Renal cortex interstitium (tissue), 15 donors: ENCODE results near the gene ADAM20. TPM values are rescaled to one million over a fixed set of nuclear protein-coding genes. Genes with fewer than 3 reads are reported as not detected.
"Not testable (repeated sequence)": the region's sequence is repeated elsewhere in the genome, so short reads cannot be mapped to it uniquely, and the experiment has no call there.

ENCODE experiments used
- DNase-seq, 11 donors: peaks; one replicate each; pipeline ENCODE4 v3.0.0-alpha.2; 2013; ENCODE audit warnings: low read depth in 9 of 11, low spot score in 4 of 11; ENCODE audit errors: extremely low read depth in 1 of 11
- long read RNA-seq, 16 experiments: transcript quantifications; one replicate each; lab custom pipeline, GENCODE V29; 2026
- polyA plus RNA-seq, 3 donors: library from polyadenylated mRNA; unstranded; fragments of 120-200 nt; gene quantifications; one replicate each; pipeline ENCODE4 v1.2.1, GENCODE V29; 2013; ENCODE audit not compliant: insufficient read length in 3 of 3

Gene ADAM20
- under 1 TPM; 0.07 to 0.18 (median 0.11) TPM for polyA plus RNA-seq
- long read RNA-seq, donor 1 = 0 reads
- long read RNA-seq, donor 2 = 0 reads
- long read RNA-seq, donor 3 = 0 reads
- long read RNA-seq, donor 4 = 0 reads
- long read RNA-seq, donor 5 = 0 reads
- long read RNA-seq, donor 6 = 0 reads
- long read RNA-seq, donor 7 = 0 reads
- long read RNA-seq, donor 8 = 0 reads
- long read RNA-seq, donor 9 = 0 reads
- long read RNA-seq, donor 10 = 0 reads
- long read RNA-seq, donor 11 = 0 reads
- long read RNA-seq, donor 12 = 0 reads
- long read RNA-seq, donor 13 = 0 reads
- long read RNA-seq, donor 14 = 0 reads
- long read RNA-seq, donor 15 = 0 reads
- long read RNA-seq, donor 16 = 0 reads

DNA sequence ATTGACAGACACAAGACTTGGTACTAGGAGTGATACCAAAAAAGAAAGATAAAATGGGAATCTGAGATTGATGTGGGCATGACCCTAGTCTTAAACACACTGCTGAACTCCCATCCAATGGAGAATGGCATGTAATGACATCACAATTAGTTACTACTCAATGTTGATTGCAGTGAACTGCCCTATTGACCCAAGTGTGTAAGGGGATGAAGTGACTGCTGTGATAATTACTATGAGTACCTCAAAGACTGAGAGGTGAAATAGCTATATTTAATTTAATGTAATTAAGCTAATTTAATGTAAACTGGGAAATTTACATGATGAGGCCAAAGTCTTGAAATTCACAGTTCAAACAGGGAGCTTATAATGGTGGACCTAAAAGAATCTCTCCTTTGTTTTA is at the start of gene ADAM20:
TSS of gene ADAM20 (minus strand) at position 101 of the 400 bp plus-strand sequence. CDS start 10,247 bp downstream, outside the sequence.
- no peak for DNase-seq

DNA sequence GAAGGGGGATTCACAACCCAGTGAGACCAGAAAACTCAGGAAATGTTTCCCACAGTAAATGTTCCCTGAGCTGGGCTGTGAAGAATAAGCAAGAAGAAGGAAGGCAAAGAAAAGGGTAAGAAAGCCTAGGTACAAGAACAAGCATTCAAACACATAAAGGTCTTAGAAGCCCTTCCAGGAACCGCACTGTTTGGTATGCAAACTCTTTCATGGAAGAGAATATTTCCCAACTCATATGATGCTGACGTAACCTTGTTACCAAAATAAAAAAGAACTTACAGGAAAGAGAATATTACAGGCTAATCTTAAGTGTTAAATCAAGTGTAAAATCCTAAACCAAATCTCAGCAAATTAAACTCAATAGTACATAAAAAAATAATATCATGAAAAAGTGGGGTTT is 42.1 kb upstream of the ADAM20 start:
- no peak for DNase-seq

DNA sequence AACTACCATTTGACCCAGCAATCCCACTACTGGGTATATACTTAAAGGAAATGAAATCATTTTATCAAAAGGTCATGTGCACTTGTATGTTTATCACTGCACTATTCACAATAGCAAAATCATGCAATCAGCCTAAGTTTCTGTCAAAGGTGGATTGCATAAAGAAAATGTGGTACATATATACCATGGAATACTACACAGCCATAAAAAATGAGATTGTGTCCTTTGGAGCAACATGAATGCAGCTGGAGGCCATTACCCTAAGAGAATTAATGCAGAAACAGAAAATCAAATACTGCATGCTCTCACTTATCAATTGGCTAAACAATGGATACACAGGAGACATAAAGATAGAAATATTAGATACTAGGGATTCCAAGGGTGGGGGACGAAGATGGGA is 38.2 kb upstream of the ADAM20 start:
- no peak for DNase-seq

DNA sequence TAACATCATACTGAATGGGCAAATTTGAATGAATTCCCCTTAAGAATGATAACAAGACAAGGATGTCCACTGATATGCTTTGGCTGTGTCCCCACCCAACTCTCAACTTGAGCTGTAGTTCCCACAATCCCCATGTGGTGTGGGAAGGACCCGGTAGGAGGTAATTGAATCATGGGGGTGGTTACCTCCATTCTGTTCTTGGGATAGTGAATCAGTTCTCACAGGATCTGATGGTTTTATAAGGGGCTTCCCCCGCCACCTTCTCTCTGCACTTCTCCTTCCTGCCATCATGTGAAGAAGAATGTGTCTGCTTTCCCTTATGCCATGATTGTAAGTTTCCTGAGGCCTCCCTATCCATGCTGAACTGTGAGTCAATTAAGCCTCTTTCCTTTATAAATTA is 36.3 kb upstream of the ADAM20 start:
- DNase-seq = no peak

DNA sequence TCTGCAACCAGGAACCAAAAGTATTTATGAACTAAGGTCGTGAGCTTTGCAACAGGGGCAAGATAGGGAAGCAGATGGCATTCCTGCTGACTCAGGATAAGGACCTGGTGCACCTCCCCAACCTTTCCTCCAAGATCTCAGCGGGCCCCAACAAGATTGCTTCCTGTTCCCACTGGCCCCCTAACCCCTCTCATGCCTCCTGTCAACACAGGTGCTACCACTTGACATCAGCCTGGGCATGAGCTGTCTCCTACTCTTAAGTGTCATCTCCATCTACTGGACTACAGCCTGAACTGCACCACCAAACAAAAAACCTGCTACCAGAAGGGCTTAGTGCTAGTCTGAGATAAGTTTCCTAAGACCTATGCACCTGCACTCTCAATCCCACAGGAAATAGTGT is 33.0 kb upstream of the ADAM20 start:
- no peak for DNase-seq

DNA sequence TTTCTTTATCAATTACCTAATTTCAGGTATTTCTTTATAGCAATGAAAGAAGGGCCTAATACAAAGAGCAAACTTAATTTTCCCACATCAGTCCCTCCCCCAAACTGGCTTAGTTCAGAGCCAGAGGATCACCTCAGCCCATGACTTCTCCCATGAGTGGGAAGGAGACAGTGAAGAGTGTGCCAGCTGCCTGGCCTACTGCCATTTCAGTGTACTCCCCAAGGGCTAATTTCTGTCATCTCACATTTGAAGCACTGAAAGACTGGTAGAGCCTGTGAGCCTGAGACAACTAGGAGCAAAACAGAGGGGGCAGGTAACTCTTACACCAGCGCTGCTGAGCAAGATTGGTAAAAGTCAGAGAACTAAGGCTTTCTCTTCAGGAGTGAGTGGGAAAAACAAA is 29.1 kb upstream of the ADAM20 start:
- no peak for DNase-seq

DNA sequence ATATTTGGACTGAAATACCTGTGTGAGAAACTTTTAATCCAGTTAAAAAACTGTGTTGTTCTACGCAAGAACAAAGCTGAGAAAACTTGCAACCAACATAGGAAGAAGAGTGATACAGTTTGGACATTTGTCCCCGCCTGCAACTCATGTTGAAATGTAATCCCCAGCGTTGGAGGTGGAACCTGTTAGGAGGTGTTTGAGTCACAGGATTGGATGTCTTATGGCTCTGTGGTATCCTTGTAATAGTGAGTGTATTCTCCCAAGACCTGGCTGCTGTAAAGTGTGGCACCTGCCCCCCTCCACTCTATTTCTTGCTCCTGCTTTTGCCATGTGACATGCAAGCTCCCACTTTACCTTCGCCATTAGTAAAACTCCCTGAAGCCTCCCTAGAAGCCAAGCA is 28.6 kb upstream of the ADAM20 start:
- DNase-seq = no peak

DNA sequence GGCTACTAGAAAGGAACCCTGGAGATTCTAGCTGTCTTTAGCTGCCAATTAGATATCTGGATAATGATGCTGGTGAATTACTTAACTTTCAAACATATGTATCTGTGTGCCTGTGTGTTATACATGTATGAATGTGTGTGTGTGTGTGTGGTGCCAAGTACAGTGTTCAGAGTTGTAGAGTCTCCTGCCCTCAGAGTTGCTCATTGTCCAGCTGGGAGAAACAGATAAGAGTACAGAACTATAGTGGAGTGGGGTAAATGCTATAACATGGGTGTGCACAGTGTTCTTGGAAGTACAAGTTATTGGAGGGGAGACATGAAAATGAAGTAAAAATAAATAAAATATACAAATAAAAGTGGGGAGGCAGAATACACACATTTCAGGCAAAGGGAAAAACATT is 23.6 kb upstream of the ADAM20 start:
- DNase-seq = no peak

DNA sequence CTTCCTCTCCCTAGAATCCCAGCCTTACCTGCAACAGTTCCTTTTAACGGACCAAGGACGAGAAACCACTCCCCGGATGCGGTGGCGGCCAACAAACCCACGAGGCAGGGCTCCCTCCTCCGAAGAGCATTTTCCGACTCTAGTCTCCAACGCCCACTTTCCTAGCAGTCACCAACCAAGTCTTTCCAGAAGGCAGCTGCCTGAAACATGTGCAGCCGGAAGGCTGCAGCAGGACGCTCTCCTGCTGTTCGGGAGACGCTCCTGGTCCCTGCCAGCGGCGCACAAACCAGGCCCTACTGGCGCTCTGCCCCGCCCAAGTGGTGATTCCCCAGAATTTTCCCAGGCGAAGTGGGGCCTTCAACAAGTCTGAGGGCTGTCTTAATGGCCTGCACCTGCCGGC is 21.1 kb upstream of the ADAM20 start:
- DNase-seq = no peak

DNA sequence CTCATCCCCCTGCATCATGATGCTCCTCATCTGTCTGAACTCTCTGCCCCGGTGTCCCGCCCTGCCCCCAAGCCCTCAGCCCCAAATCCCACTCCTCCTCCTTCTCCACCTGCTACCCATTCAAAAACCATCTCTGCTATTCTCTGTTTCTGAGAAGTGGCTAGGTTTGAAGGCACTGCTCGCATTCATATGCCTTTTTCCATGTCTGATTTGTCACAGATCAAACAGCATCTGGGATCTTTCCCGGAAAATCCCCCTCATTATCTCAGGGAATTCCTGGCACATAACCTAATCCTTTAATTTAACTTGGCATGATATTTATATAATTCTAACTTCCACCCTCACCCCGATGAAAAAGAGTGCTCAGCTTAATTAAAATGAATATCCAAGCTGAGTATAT is 3.3 kb upstream of the ADAM20 start:
- DNase-seq = no peak

DNA sequence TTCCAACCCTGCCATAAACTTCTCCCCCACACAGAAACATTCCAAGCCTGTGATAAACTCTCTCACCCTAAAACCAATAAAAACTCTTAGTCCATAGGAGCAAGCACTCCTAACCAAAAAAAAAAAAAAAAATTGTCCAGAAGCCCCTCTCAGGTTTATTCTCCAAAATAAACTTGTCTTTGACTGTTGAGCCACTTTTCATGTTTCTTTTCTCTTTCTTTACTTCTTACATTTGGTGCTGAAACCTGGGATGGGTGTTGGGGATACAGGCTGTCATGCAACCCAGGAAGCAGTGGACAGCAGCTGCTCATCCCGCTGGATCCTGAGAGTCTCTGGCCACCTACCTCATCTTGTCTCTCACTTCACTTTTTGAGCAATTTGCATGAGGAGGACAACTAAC is 2.0 kb upstream of the ADAM20 start:
- no peak for DNase-seq

DNA sequence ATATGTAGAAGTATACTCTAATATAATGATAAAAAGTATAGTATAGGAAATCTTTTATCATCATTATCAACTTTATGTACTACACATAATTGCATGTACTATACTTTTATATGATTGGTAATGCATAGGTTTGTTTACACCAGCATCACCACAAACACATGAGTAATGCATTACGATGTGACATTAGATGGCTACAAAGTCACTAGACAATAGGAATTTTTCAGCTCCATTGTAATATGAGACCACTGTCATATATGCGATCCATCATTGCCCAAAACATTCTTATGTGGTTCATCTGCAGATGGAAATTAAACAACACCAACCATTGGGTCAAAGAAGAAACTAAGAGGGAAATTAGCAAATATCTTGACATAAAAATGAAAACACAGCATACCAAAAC is 4.4 kb downstream of the ADAM20 start:
- no peak for DNase-seq

DNA sequence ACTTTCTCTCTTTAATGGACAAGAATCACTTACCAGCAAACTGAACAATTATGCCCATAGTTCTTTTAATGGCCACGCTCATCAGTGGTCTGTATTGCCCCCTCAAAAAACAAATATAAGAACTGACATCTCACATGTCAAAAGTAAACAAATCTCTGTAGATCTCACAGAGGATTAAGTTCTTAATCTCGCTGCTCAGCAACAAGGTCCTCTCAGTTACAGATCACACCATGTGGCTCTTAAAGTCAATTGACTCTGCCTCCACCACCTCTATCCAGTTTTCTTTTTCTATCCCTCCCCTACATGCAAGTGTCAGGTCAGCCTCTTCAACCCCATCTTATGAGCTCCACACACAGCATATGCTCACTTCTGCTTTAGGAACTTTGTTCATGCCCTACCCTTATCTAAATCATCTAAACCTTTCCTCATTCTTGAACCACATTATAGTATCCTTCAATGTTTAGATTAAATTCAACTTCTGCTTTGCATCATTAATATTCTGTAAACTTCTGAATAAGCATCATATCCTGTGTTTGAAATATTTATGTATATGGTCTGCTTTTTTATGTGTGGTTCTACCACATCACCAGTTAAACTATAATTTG is 7.2 kb downstream of the ADAM20 start:
- DNase-seq = no peak

DNA sequence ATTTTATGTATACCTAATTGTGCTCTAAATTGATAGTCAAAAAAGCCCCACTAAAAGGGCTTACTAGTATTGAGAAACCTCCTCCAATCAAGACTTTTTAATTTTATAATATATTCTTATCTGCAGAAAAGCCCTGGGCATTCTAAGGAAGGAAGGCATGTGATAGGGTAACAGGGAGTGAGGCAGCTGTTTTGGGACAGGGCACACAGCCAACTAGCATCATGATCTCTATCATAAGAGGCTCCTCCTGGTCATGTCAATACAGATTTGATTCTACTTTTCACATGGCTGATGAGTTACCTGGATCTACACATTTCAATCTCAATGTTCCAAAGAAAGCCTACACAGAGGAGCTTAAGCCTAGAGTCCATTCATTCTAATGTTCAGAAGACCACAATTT is 9.1 kb downstream of the ADAM20 start:
- no peak for DNase-seq

DNA sequence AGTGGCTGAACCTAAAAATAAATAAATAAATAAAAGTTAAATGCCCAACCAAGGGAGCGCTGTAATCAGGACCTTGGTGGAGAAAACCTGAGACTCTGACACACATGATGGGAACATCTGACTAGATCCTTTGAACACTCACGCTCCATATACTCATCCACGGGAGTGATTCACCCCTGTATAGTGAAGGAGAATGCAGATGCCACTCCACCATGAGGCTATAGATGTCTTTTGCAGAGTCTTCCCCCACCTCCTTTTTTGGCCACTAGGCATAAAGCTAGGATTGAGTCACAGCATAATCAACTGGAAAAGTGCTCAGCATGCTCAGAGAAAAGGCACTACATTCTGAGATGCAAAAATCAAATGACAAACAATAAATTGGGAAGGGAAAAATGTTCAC is 19.0 kb downstream of the ADAM20 start:
- DNase-seq = no peak

DNA sequence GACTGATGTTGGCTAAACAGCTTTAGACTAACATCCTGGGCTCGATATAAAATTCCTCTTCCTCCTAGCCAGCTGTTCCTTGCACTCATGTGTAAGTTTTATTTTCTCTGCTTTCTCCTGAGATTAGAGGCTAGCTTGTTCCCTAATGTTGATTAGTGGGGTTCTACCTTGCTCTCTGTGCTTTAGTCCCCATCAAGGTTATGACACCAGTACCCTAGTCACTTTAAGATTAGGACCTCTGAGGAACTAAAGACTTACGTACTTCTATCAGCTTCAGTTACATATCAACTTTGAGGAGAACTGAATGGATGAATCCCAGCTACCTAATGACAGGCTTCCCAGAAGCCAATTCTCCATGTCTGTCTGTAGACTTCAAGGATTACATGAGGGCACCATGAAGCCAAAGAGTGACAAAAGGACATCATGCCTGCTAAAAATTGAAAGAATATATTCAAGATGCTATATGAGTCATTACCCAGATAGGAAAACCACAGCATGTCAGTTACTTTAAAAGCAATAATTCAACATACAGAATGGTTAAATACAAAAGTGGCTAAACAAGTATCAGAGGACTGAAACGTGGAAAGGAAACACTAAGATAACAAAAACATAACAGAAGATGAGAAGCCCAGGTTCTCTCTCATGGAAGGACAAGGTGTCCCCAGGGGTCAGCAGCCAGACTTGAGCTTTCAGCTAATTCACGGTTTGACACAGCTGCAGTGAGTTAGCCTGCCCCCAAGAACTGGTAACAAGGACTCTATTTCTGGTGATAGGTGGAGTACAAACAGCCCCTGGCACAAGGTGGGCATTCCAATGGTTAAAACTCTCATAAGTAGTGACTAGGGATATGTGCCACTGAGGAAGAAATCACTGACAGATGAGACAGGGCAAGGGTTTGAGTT is 20.4 kb downstream of the ADAM20 start:
- DNase-seq = no peak

DNA sequence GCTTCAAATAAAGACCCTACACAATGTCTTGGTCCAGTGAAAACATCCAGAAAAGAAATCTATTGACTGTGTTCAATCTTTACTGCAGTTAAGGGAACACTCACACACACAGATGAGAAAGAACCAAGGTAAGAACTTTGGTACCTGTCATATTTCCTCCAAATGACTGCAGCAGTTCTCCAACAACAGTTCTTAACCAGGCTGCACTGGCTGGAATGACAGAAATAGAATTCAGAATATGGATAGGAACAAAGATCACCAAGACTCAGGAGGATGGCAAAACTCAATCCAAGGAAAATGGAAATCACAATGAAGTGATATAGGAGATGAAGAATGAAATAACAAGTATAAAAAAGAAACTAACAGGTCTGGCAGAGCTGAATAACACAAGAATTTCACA is 36.6 kb downstream of the ADAM20 start:
- no peak for DNase-seq

DNA sequence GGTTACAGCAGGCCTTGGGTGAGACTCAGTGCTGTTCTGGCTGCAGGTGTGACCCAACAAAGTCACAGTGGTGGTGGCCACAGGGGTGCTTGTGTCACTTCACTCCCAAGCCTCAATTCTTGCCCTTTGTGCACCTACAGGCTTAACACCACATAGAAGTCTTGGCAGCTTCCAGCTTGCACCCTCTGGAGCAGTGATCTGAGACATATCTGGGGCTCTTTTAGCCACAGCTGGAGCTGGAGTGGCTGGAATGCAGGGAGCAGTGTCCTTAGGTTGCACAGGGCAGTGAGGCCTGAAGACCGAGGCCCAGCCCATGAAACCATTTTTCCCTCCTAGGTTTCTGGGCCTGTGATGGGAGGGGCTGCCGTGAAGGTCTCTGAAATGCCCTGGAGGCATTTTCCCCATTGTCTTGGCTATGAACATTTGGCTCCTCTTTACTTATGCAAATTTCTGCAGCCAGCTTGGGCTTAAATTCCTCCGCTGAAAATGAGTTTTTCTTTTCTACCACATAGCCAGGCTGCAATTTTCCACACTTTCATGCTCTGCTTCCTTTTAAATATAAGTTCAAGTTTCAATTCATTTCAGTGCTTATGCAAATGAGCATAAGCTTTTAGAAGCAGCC is 45.1 kb downstream of the ADAM20 start:
- no peak for DNase-seq

DNA sequence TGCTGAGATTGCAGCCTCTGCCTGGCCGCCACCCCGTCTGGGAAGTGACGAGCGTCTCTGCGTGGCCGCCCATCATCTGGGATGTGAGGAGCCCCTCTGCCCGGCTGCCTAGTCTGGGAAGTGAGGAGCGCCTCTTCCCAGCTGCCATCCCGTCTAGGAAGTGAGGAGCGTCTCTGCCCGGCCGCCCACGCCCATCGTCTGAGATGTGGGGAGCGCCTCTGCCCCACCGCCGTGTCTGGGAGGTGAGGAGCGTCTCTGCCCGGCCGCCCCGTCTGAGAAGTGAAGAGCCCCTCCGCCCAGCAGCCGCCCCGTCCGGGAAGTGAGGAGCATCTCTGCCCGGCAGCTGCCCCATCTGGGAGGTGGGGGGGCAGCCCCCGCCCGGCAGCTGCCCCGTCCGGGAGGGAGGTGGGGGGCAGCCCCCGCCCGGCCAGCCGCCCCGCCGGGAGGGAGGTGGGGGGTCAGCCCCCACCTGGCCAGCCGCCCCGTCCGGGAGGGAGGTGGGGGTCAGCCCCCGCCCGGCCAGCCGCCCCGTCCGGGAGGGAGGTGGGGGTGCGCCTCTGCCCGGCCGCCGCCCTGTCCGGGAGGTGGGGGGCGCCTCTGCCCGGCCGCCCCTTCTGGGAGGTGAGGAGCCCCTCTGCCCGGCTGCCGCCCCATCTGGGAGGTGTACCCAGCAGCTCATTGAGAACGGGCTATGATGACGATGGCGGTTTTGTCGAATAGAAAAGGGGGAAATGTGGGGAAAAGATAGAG is 57.3 kb downstream of the ADAM20 start:
- not testable (repeated sequence) for DNase-seq
